HG03571 (cell line): ENCODE results near the gene MYOT.
"Not testable (repeated sequence)": the region's sequence is repeated elsewhere in the genome, so short reads cannot be mapped to it uniquely, and the experiment has no call there.

Experiments
- ATAC-seq: cut with Tn5 transposase; IDR thresholded peaks from one replicate; pipeline ENCODE4 v1.9.1; 2021; ENCODE audit not compliant: unreplicated experiment

MYOT gene

GRCh38 chr5:137867664-137868063 is at the start of gene MYOT:
MYOT (plus strand) TSS chr5:137867860; CDS start chr5:137870652, 2,792 bp downstream.
- no peak for ATAC-seq

GRCh38 chr5:137819766-137820165 is 47.9 kb upstream of the MYOT start:
- ATAC-seq: no peak

GRCh38 chr5:137822158-137822764 is 45.4 kb upstream of the MYOT start:
- no peak for ATAC-seq

- no peak for ATAC-seq
Measured at GRCh38 chr5:137822984-137823383, 44.7 kb upstream of the MYOT start.

- ATAC-seq: no peak
Measured at GRCh38 chr5:137825165-137825564, 42.5 kb upstream of the MYOT start.

- no peak for ATAC-seq
Measured at GRCh38 chr5:137826067-137826466, 41.6 kb upstream of the MYOT start.

GRCh38 chr5:137828180-137828579 is 39.5 kb upstream of the MYOT start:
- ATAC-seq: no peak

- no peak for ATAC-seq
Measured at GRCh38 chr5:137828664-137829063, 39.0 kb upstream of the MYOT start.

GRCh38 chr5:137831105-137831504 is 36.6 kb upstream of the MYOT start:
- no peak for ATAC-seq

GRCh38 chr5:137831526-137831925 is 36.1 kb upstream of the MYOT start:
- ATAC-seq: no peak

GRCh38 chr5:137832416-137832815 is 35.2 kb upstream of the MYOT start:
- no peak for ATAC-seq

GRCh38 chr5:137833463-137833862 is 34.2 kb upstream of the MYOT start:
- ATAC-seq: no peak

GRCh38 chr5:137834498-137835049 is 33.1 kb upstream of the MYOT start:
- ATAC-seq: no peak

- ATAC-seq: no peak
Measured at GRCh38 chr5:137836298-137836697, 31.4 kb upstream of the MYOT start.

GRCh38 chr5:137836997-137837396 is 30.7 kb upstream of the MYOT start:
- no peak for ATAC-seq

GRCh38 chr5:137837491-137838394 is 29.9 kb upstream of the MYOT start:
- ATAC-seq: no peak

GRCh38 chr5:137838976-137839375 is 28.7 kb upstream of the MYOT start:
- no peak for ATAC-seq

GRCh38 chr5:137842296-137842695 is 25.4 kb upstream of the MYOT start:
- no peak for ATAC-seq

- no peak for ATAC-seq
Measured at GRCh38 chr5:137843676-137844299, 23.9 kb upstream of the MYOT start.

- ATAC-seq: no peak
Measured at GRCh38 chr5:137845472-137845871, 22.2 kb upstream of the MYOT start.

- no peak for ATAC-seq
Measured at GRCh38 chr5:137847687-137848086, 20.0 kb upstream of the MYOT start.

- ATAC-seq: not testable (repeated sequence)
Measured at GRCh38 chr5:137853165-137853564, 14.5 kb upstream of the MYOT start.
